ENCODE results near the gene NR2F2.

DNA sequence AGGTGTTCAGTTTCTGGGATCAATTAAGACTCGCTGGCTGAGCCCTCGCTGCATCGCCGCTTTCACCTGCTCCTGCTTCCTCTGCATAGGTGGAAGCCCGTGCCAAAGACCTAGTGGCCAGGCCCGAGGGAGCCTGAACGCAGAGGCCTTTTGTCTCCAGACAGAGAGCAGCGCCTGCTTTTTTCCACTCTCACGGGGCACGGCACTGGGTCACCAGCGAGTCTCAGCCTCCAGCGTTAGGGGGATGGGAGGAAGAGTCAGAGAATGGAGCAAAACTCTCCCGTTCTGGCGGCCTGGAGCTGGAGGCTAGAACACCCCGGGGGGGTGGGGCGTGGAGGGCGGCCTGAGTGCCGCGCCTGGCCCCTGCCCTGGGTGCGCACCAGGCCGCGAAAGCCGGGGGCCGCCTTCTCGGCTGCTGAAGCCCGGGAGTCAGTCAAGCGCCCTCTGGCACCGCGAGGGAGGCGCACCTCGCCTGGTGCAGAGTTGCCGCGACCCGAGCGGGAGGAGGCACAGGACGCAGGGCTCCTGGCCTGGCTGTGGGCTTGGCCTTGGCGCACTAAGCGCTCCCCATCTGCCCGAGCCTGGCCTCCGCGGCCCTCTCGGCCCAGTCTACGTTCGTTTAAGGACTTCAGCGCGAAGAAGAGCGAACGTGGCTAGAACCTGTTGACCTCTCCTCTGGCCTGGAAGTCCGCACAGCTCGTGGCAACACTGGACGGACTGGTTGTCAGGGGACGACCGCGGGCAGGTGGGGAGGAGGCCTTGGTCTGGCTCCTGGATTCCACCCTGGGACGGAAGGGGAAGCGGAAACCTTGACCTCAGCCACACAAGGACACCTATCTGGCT is 21.5 kb downstream of the NR2F2 start:
- TF ChIP-seq ZNF274 (IDR thresholded peaks at IDR 0.05; ENCODE audit: low read depth, low read length) (no peak), YY1 (IDR thresholded peaks at IDR 0.05; ENCODE audit: insufficient read depth, insufficient read length) (no peak)
